Neuronal stem cell (in vitro differentiated cells): ENCODE data around the gene USP32.

Experiments
- DNase-seq: peaks from one replicate; pipeline ENCODE4 v3.0.0-alpha.2; 2013; ENCODE audit warnings: low spot score
- H2AFZ ChIP-seq: one replicate; pipeline ENCODE4 v1.6.1; 2013; ENCODE audit warnings: mild to moderate bottlenecking, low read length, inconsistent platforms
- H2AK5ac ChIP-seq: 2 replicates; pipeline ENCODE4 v1.6.1; 2013; ENCODE audit warnings: low read depth, mild to moderate bottlenecking, inconsistent platforms, low read length, moderate library complexity, mixed read lengths
- H2BK120ac ChIP-seq: 2 replicates; pipeline ENCODE4 v1.6.1; 2013; ENCODE audit warnings: low read depth, mild to moderate bottlenecking, inconsistent platforms, low read length, moderate library complexity, mixed read lengths
- H2BK12ac ChIP-seq: one replicate; pipeline ENCODE4 v1.6.1; 2013; ENCODE audit warnings: low read length, inconsistent platforms
- H2BK15ac ChIP-seq: 2 replicates; pipeline ENCODE4 v1.6.1; 2013; ENCODE audit warnings: mild to moderate bottlenecking, low read length, inconsistent platforms, mixed read lengths
- H2BK5ac ChIP-seq: one replicate; pipeline ENCODE4 v1.6.1; 2013; ENCODE audit warnings: inconsistent platforms, mild to moderate bottlenecking, low read length, moderate library complexity
- H3K14ac ChIP-seq: one replicate; pipeline ENCODE4 v1.6.1; 2013; ENCODE audit warnings: low read length, inconsistent platforms
- H3K18ac ChIP-seq: 2 replicates; pipeline ENCODE4 v1.6.1; 2013; ENCODE audit warnings: low read length, inconsistent platforms
- H3K23ac ChIP-seq: 2 replicates; pipeline ENCODE4 v1.6.1; 2013; ENCODE audit warnings: low read depth, mild to moderate bottlenecking, mixed read lengths, low read length, inconsistent platforms; ENCODE audit not compliant: poor library complexity
- H3K27ac ChIP-seq: replicated peaks from 3 replicates; pipeline ENCODE4 v1.5.1; 2013; ENCODE audit warnings: low read length, inconsistent platforms
- H3K27me3 ChIP-seq, 3 experiments: 2 replicates each; pipeline ENCODE4 v1.6.1; 2013; ENCODE audit warnings: low read length in 3 of 3, mild to moderate bottlenecking in 2 of 3, inconsistent platforms in 1 of 3, low read depth in 1 of 3, mixed read lengths in 1 of 3, moderate library complexity in 1 of 3; ENCODE audit not compliant: control insufficient read depth in 3 of 3, insufficient read depth in 3 of 3
- H3K36me3 ChIP-seq, 2 donors: replicated peaks in 1 of 2; 2 replicates each; pipeline ENCODE4 v1.6.1; 2013; ENCODE audit warnings: low read length in 2 of 2; ENCODE audit not compliant: control insufficient read depth in 2 of 2, insufficient read depth in 2 of 2
- H3K4ac ChIP-seq: 2 replicates; pipeline ENCODE4 v1.6.1; 2013; ENCODE audit warnings: inconsistent platforms, mild to moderate bottlenecking, low read length, moderate library complexity
- H3K4me1 ChIP-seq, 2 donors: 1 replicate in 1 of 2; 2 replicates in 1 of 2; pipeline ENCODE4 v1.6.1; 2013; ENCODE audit warnings: low read length in 2 of 2, low read depth in 1 of 2; ENCODE audit not compliant: control insufficient read depth in 2 of 2, insufficient read depth in 1 of 2
- H3K4me2 ChIP-seq: one replicate; pipeline ENCODE4 v1.6.1; 2013; ENCODE audit warnings: mild to moderate bottlenecking, low read length, inconsistent platforms; ENCODE audit not compliant: insufficient read depth, poor library complexity, severe bottlenecking
- H3K4me3 ChIP-seq, 2 donors: 2 replicates each; pipeline ENCODE4 v1.5.1; 2013; ENCODE audit warnings: low read length in 2 of 2, mild to moderate bottlenecking in 2 of 2, inconsistent platforms in 1 of 2, moderate library complexity in 1 of 2
- H3K79me1 ChIP-seq: one replicate; pipeline ENCODE4 v1.6.1; 2013; ENCODE audit warnings: low read depth, mild to moderate bottlenecking, inconsistent platforms, low read length, moderate library complexity
- H3K9ac ChIP-seq: one replicate; pipeline ENCODE4 v1.6.1; 2013; ENCODE audit warnings: mild to moderate bottlenecking, low read depth, low read length, inconsistent platforms; ENCODE audit not compliant: poor library complexity
- H3K9me3 ChIP-seq, 2 donors: replicated peaks in 1 of 2; 2 replicates each; pipeline versions ENCODE3 to v1.6.1; 2013; ENCODE audit warnings: low read length in 2 of 2, mild to moderate bottlenecking in 2 of 2, inconsistent platforms in 1 of 2, low read depth in 1 of 2, mixed read lengths in 1 of 2, moderate library complexity in 1 of 2; ENCODE audit not compliant: control insufficient read depth in 2 of 2, insufficient read depth in 1 of 2
- H4K8ac ChIP-seq: one replicate; pipeline ENCODE4 v1.6.1; 2013; ENCODE audit warnings: low read depth, mild to moderate bottlenecking, inconsistent platforms, low read length, moderate library complexity
- H4K91ac ChIP-seq: one replicate; pipeline ENCODE4 v1.6.1; 2013; ENCODE audit warnings: low read length, low read depth, mild to moderate bottlenecking, inconsistent platforms; ENCODE audit not compliant: poor library complexity
- WGBS, 2 donors: extraction: QIAGEN DNeasy Blood & Tissue Kit; methylation state at CpG; one replicate each; pipeline ENCODE4 v1.1.7; 2013; ENCODE audit warnings: missing lambda C conversion rate in 2 of 2, mixed read lengths in 1 of 2; ENCODE audit not compliant: insufficient read length in 2 of 2, insufficient replicate concordance in 1 of 2; ENCODE audit errors: extremely low coverage in 2 of 2; 5-methylcytosine and 5-hydroxymethylcytosine counted together

USP32 gene

DNA sequence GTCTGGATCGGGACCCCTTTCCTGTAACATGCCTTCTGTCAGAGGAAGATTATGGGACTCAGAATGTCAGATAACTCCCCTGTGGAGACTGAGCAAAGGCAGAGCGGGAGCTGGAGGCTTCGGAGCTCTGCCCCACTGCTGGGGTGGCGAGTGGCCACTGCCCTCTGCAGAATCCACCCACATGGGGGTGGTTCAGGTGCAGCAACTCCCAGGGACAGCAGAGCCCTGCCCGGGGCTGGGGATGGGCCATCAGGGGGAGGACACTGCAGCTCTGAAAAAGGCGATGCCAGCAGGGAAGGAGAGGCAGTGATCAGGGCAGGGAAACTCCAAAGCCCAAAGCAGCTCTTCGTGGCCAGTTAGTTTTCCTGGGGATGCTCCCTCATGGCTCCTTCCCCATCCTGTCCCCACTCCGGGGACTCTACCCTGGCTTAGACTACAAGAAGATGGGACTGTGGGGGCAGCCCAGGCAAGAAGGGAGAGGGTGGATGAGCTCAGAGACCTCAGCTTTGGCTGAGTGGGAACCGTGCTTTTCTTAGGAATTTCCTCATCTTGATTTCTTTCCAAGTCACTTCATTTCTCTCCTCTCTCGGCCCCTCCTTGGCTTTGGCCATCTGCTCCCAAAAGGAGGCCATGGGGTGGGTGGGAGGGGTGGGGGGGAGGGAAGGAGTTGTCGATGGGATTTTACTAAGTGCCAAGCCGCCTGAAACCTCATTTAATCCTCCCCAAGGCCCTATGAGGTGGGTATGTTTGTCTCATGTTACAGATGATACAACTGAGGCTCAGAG is 238.1 kb downstream of the USP32 start:
- H3K23ac ChIP-seq, result no peak overlapping the region
- H2BK15ac ChIP-seq, result peak overlapping the region; percentile 71
- DNase-seq, result no peak
- H4K91ac ChIP-seq, result no peak overlapping the region
- no peak overlapping the region for H2BK12ac ChIP-seq
- no peak overlapping the region for H3K4ac ChIP-seq
- no peak overlapping the region for H2BK120ac ChIP-seq
- WGBS, 2 donors, result no CpG with 5 or more reads among the region's 12 CpGs
- no peak overlapping the region for H4K8ac ChIP-seq
- peak overlapping the region; percentile 1 for H3K18ac ChIP-seq
- H3K27me3 ChIP-seq, result peaks cover 2 to 91% (median 11%) of the 10 kb centered on the region in 3 experiments
- no peak overlapping the region for H3K27ac ChIP-seq
- no peak overlapping the region for H2BK5ac ChIP-seq
- no peak overlapping the region for H3K4me3 ChIP-seq
- H3K14ac ChIP-seq, result no peak overlapping the region
- no peak overlapping the region for H3K9ac ChIP-seq
- no peaks in the 10 kb centered on the region for H3K36me3 ChIP-seq
- no peaks in the 10 kb centered on the region for H3K9me3 ChIP-seq
- H3K79me1 ChIP-seq, result peaks cover 6% of the 10 kb centered on the region
- H3K4me1 ChIP-seq, result peaks cover 7 to 26% of the 10 kb centered on the region in 2 donors
- H2AFZ ChIP-seq, result no peak overlapping the region
- H2AK5ac ChIP-seq, result peak overlapping the region; percentile 47
- no peak overlapping the region for H3K4me2 ChIP-seq

DNA sequence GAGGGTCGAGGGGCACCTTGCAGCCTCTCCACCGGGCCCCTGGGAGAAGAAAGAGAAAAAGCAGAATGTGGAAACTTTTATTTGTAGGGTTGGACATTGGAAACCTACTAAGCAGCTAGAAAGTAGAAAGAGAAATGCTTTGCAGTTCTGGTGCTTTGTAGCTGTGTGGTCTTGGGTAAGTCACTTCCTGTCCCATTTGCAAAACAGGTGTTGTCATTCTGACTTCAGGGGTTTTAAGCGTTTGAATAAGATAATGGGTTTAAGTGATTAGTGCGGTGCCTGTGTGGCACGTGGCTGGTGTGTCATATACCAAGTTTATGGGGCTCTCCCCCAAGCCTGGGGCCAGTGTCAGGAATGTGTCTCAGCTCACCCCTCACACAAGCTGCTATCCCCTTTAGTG is 240.6 kb downstream of the USP32 start:
- Histone ChIP-seq H4K91ac (no peak overlapping the region), H3K18ac (no peak overlapping the region), H2AFZ (no peak overlapping the region), H3K9me3 (no peaks in the 10 kb centered on the region), H3K9ac (no peak overlapping the region), H3K4ac (no peak overlapping the region), H3K4me3 (no peak overlapping the region), H3K14ac (no peak overlapping the region), H3K4me1 (peaks cover 9 to 28% of the 10 kb centered on the region in 2 donors), H3K36me3 (no peaks in the 10 kb centered on the region), H2BK120ac (no peak overlapping the region), H3K79me1 (peaks cover 6% of the 10 kb centered on the region), H2BK15ac (no peak overlapping the region), H3K4me2 (no peak overlapping the region), H2BK5ac (no peak overlapping the region), H3K27ac (no peak overlapping the region), H3K27me3 (peaks cover 2 to 92% (median 11%) of the 10 kb centered on the region in 3 experiments), H4K8ac (no peak overlapping the region), H2AK5ac (no peak overlapping the region), H2BK12ac (no peak overlapping the region), H3K23ac (no peak overlapping the region)
- DNase-seq, result no peak
- WGBS, 2 donors, result no CpG with 5 or more reads among the region's 5 CpGs

DNA sequence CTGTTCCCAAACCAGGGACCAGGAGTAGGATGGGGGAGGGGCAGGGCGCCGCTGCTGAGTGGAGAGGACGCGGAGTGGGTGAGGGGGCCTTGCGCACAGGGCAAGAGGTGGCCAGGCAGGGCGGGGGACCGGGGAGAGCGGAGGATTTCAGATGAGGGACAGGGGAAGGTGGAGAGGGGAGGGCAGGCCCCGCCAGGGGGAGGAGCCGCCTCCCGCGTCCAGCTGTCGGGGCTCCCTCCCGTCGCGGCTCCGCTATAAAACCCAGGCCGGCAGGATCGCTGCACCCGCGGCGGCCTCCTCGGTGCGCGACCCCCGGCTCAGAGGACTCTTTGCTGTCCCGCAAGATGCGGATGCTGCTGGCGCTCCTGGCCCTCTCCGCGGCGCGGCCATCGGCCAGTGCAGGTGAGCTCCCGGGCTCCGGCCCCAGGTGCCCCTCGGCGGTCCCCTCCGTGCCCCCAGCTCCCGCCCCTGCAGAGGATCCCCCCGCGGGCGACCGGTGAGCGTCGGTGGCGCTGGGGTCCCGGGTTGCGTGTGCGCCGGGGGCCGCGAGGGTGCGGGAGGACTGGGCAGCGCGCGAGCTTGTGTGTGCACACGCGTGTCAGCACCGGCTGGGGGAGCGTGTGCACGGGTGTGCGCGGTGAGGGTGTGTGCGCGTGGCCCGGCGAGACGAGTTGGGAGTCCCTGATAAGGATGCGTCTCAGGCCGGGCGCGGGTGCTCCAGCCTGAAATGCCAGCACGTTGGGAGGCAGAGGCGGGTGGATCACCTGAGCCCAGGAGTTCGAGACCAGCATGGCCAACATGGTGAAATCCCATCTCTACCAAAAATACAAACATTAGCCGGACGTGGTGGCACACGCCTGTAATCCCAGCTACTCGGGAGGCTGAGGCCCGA is 242.0 kb downstream of the USP32 start, which contains the start of gene CA4:
TSS of gene CA4 (plus strand) at position 283 of the 892 bp plus-strand sequence. CDS start at position 345, 62 bp downstream.
- H3K18ac ChIP-seq, result peak within 1 kb of the TSS; percentile 93
- peak within 1 kb of the TSS; percentile 39 for H2BK120ac ChIP-seq
- H3K23ac ChIP-seq, result peak within 1 kb of the TSS; percentile 76
- H4K8ac ChIP-seq, result peak within 1 kb of the TSS; percentile 75
- H2BK15ac ChIP-seq, result peak within 1 kb of the TSS; percentile 35
- no peaks in the 10 kb centered on the region for H3K36me3 ChIP-seq
- peak within 1 kb of the TSS; percentile 79 for H2AFZ ChIP-seq
- DNase-seq, result no peak
- peak within 1 kb of the TSS; percentile 78 for H3K9ac ChIP-seq
- H3K27ac ChIP-seq, result no peak within 1 kb of the TSS
- no peak within 1 kb of the TSS for H2BK5ac ChIP-seq
- peaks cover 6% of the 10 kb centered on the region for H3K79me1 ChIP-seq
- no peaks in the 10 kb centered on the region for H3K9me3 ChIP-seq
- peak within 1 kb of the TSS; percentile 91 for H2BK12ac ChIP-seq
- H2AK5ac ChIP-seq, result peak within 1 kb of the TSS; percentile 65
- H3K4ac ChIP-seq, result no peak within 1 kb of the TSS
- peak within 1 kb of the TSS in 1 of 2 donors; percentile 87 for H3K4me3 ChIP-seq
- peaks cover 23 to 34% of the 10 kb centered on the region in 2 donors for H3K4me1 ChIP-seq
- H3K27me3 ChIP-seq, result peaks cover 2 to 85% (median 11%) of the 10 kb centered on the region in 3 experiments
- peak within 1 kb of the TSS; percentile 65 for H3K4me2 ChIP-seq
- peak within 1 kb of the TSS; percentile 90 for H4K91ac ChIP-seq
- H3K14ac ChIP-seq, result no peak within 1 kb of the TSS
- whole genome bisulfite sequencing, 2 donors, result no CpG with 5 or more reads among the region's 81 CpGs

DNA sequence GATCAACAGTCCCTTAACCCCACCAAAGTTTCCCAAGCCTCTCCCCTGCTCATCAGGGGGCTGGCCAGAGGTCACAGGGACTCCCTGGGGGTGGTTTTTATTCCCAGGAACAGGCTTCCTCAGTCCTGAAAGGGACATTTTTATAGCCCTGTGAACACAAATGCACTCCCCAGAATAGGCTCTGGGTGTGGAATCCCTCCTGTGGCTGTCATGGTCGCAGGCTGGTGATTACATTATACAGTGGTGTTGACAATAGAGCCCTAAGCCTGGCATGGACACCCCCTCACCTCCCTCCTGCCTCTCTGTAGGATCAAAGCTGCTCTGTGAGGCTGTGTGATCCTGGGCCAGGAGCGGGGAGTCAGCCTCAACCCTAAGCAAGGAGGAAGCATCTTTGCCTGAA is 243.6 kb downstream of the USP32 start:
- Histone ChIP-seq H2BK15ac (no peak overlapping the region), H3K27ac (peak overlapping the region; percentile 9), H3K9me3 (no peaks in the 10 kb centered on the region), H2BK12ac (no peak overlapping the region), H2BK5ac (no peak overlapping the region), H2AK5ac (peak overlapping the region; percentile 10), H3K4me3 (no peak overlapping the region), H3K18ac (peak overlapping the region; percentile 78), H3K36me3 (no peaks in the 10 kb centered on the region), H3K4me1 (peaks cover 26 to 34% of the 10 kb centered on the region in 2 donors), H3K4ac (no peak overlapping the region), H3K14ac (no peak overlapping the region), H2AFZ (no peak overlapping the region), H2BK120ac (no peak overlapping the region), H3K4me2 (no peak overlapping the region), H4K8ac (no peak overlapping the region), H3K23ac (no peak overlapping the region), H4K91ac (no peak overlapping the region), H3K79me1 (peaks cover 4% of the 10 kb centered on the region), H3K27me3 (peaks cover 2 to 71% (median 11%) of the 10 kb centered on the region in 3 experiments), H3K9ac (no peak overlapping the region)
- no peak for DNase-seq
- WGBS, 2 donors, result no CpG with 5 or more reads among the region's 2 CpGs
